PC-3 (cell line): ENCODE data around the gene METTL17. TPM values are rescaled to one million over a fixed set of nuclear protein-coding genes. Genes with fewer than 3 reads are reported as not detected.

Source experiments
- ATAC-seq: fragments of 200-7000 bp; cut with Tn5 transposase; 2 replicates; pipeline ENCODE4 v1.9.1; 2020; ENCODE audit warnings: mild to moderate bottlenecking, moderate library complexity
- BruUV-seq: library from RNA; stranded (reverse); fragments of 400-500 nt; replicated peaks from 2 replicates; lab custom pipeline; 2021; lab: Mats Ljungman, UMichigan
- CTCF ChIA-PET: fragments of 300-600 bp; sonication (Branson Sonifier 250); formaldehyde crosslinking; loops from one replicate; lab custom pipeline; 2022; ENCODE audit warnings: antibody characterized with exemption; lab: Charles Lee
- POLR2A ChIA-PET: fragments of 300-600 bp; sonication (Branson Sonifier 250); formaldehyde crosslinking; loops from one replicate; lab custom pipeline; 2022; ENCODE audit warnings: antibody characterized with exemption; ENCODE audit not compliant: unreplicated experiment; lab: Charles Lee
- DNase-seq: peaks from one replicate; pipeline ENCODE4 v3.0.0-alpha.2; 2015
- H2AFZ ChIP-seq: fragments of 300-600 bp; sonication (generic); 2 replicates; pipeline ENCODE4 v1.6.0; 2016; ENCODE audit warnings: antibody characterized with exemption, low read length
- H3F3A ChIP-seq: fragments of 300-600 bp; sonication (generic); one replicate; pipeline ENCODE4 v1.6.0; 2017; ENCODE audit warnings: antibody characterized with exemption, low read length, control low read depth, mild to moderate bottlenecking; ENCODE audit not compliant: unreplicated experiment
- H3K27ac ChIP-seq: fragments of 300-600 bp; sonication (generic); 2 replicates; pipeline ENCODE4 v1.5.1; 2016; ENCODE audit warnings: mild to moderate bottlenecking, low read length
- H3K27me3 ChIP-seq: fragments of 300-600 bp; sonication (generic); 2 replicates; pipeline ENCODE4 v1.6.1; 2016; ENCODE audit warnings: low read length, mixed read lengths
- H3K36me3 ChIP-seq: fragments of 300-600 bp; sonication (generic); 2 replicates; pipeline ENCODE4 v1.6.1; 2016; ENCODE audit warnings: low read depth, mixed run types, low read length, mixed read lengths
- H3K4me1 ChIP-seq: fragments of 300-600 bp; sonication (generic); 2 replicates; pipeline ENCODE4 v1.5.1; 2016; ENCODE audit warnings: low read length; ENCODE audit not compliant: insufficient read depth
- H3K4me2 ChIP-seq: fragments of 300-600 bp; sonication (generic); 2 replicates; pipeline ENCODE4 v1.6.0; 2016; ENCODE audit warnings: low read length
- H3K4me3 ChIP-seq: fragments of 300-600 bp; sonication (generic); 2 replicates; pipeline ENCODE4 v1.5.1; 2016; ENCODE audit warnings: mild to moderate bottlenecking, low read length, mixed read lengths
- H3K79me2 ChIP-seq: fragments of 300-600 bp; sonication (generic); 2 replicates; pipeline ENCODE4 v1.6.1; 2017; ENCODE audit warnings: low read length, mixed read lengths
- H3K9ac ChIP-seq: fragments of 300-600 bp; sonication (generic); 2 replicates; pipeline ENCODE4 v1.6.0; 2016; ENCODE audit warnings: mild to moderate bottlenecking, low read length
- H3K9me2 ChIP-seq: fragments of 300-600 bp; sonication (generic); replicated peaks from 2 replicates; pipeline ENCODE4 v1.6.1; 2016; ENCODE audit warnings: mixed run types, low read length, mixed read lengths
- H3K9me3 ChIP-seq: fragments of 300-600 bp; sonication (generic); 2 replicates; pipeline ENCODE4 v1.6.1; 2016; ENCODE audit warnings: low read length, mixed read lengths
- H4K20me1 ChIP-seq: fragments of 300-600 bp; sonication (generic); 2 replicates; pipeline ENCODE4 v1.6.1; 2016; ENCODE audit warnings: low read length, mixed read lengths
- CTCF ChIP-seq: fragments of 300-600 bp; sonication (generic); conservative IDR thresholded peaks from 2 replicates; pipeline ENCODE4 v1.5.1; 2017; ENCODE audit warnings: antibody characterized with exemption, low read depth, mild to moderate bottlenecking, low read length
- EZH2 ChIP-seq: fragments of 300-600 bp; sonication (generic); IDR thresholded peaks from one replicate; pipeline ENCODE4 v1.6.1; 2017; ENCODE audit warnings: antibody characterized with exemption, mild to moderate bottlenecking, low read length; ENCODE audit not compliant: unreplicated experiment
- EZH2phosphoT487 ChIP-seq: fragments of 300-600 bp; sonication (generic); IDR thresholded peaks from 2 replicates; pipeline ENCODE4 v1.6.1; 2018; ENCODE audit warnings: mild to moderate bottlenecking, antibody characterized with exemption, low read length, borderline replicate concordance
- intact Hi-C: fragments of 100-400 bp; cut with micrococcal nuclease; formaldehyde crosslinking; loops from 2 replicates; pipeline ENCODE4 v1.9.0; 2023
- total RNA-seq: library from RNA; depleted of rRNA; stranded (reverse); fragments of >200 nt; gene quantifications from 2 replicates; pipeline ENCODE4 v1.2.3, GENCODE V29; 2014

METTL17 gene
- total RNA-seq, 1 experiment from 2014 or later: 99.0 TPM

GRCh38 chr14:21030531-21030930 lies 40.8 kb downstream of the METTL17 start:
- BruUV-seq: no TSS peak
- no peaks in the 10 kb centered on the region for H3K4me1 ChIP-seq
- CTCF ChIA-PET: no interaction called here
- intact Hi-C loops: no loop called here
- H3K79me2 ChIP-seq: no peaks in the 10 kb centered on the region
- no peak overlapping the region for H3K27ac ChIP-seq
- H3K9me3 ChIP-seq: no peaks in the 10 kb centered on the region
- TF ChIP-seq CTCF: no peak
- no peak for TF ChIP-seq EZH2
- TF ChIP-seq EZH2phosphoT487: no peak
- no peak overlapping the region for H2AFZ ChIP-seq
- no peak overlapping the region for H3K9ac ChIP-seq
- no peak for DNase-seq
- ATAC-seq: no peak
- H3K36me3 ChIP-seq: no peaks in the 10 kb centered on the region
- POLR2A ChIA-PET: no interaction called here
- no peaks in the 10 kb centered on the region for H3K9me2 ChIP-seq
- no peak overlapping the region for H3K4me3 ChIP-seq
- peaks cover 72% of the 10 kb centered on the region for H3K27me3 ChIP-seq
- H4K20me1 ChIP-seq: no peaks in the 10 kb centered on the region
- no peaks in the 10 kb centered on the region for H3F3A ChIP-seq
- no peak overlapping the region for H3K4me2 ChIP-seq

GRCh38 chr14:21032326-21033132 lies 42.7 kb downstream of the METTL17 start:
- intact Hi-C loops: no loop called here

More at GRCh38 chr14:21032326-21033132, 42.7 kb downstream of the METTL17 start:
- no peaks in the 10 kb centered on the region for H3K79me2 ChIP-seq
- H3F3A ChIP-seq: no peaks in the 10 kb centered on the region
- ATAC-seq: no peak
- no peaks in the 10 kb centered on the region for H3K9me3 ChIP-seq
- no TSS peak for BruUV-seq
- no peak for DNase-seq
- H2AFZ ChIP-seq: no peak overlapping the region
- no peak overlapping the region for H3K9ac ChIP-seq
- H3K4me2 ChIP-seq: no peak overlapping the region
- TF ChIP-seq EZH2phosphoT487 (no peak), CTCF (no peak), EZH2 (no peak)
- no peak overlapping the region for H3K27ac ChIP-seq
- no peaks in the 10 kb centered on the region for H4K20me1 ChIP-seq
- no peaks in the 10 kb centered on the region for H3K4me1 ChIP-seq
- POLR2A ChIA-PET: no interaction called here
- H3K4me3 ChIP-seq: no peak overlapping the region
- H3K27me3 ChIP-seq: peaks cover 86% of the 10 kb centered on the region
- CTCF ChIA-PET: no interaction called here
- no peaks in the 10 kb centered on the region for H3K9me2 ChIP-seq
- no peaks in the 10 kb centered on the region for H3K36me3 ChIP-seq
